GM10248 (cell line): Measurements from ENCODE around the gene ZNF775.

Experiments used
- CTCF ChIA-PET: fragments of 300-600 bp; sonication (Branson Sonifier 250); formaldehyde crosslinking; extraction: SDS; loops from one replicate; lab custom pipeline; 2021; ENCODE audit warnings: antibody characterized with exemption; lab: Yijun Ruan, JAX
- POLR2A ChIA-PET: fragments of 350-650 bp; sonication (Branson Sonifier 250); formaldehyde crosslinking; extraction: SDS; loops from one replicate; lab custom pipeline; 2020; ENCODE audit warnings: antibody characterized with exemption; lab: Yijun Ruan, JAX
- DNase-seq: peaks from one replicate; pipeline ENCODE4 v3.0.0; 2012; ENCODE audit errors: extremely low spot score
- CTCF ChIP-seq: IDR thresholded peaks from 2 replicates; pipeline ENCODE4 v1.5.1; 2012; ENCODE audit warnings: mild to moderate bottlenecking, low read depth; ENCODE audit errors: extremely low read depth, missing control alignments, control extremely low read depth

Gene ZNF775

GRCh38 chr7:150397346-150398107 is 18.4 kb downstream of the ZNF775 start:
- ChIA-PET CTCF (no interaction called here), POLR2A (no interaction called here)
- no peak for TF ChIP-seq CTCF
- no peak for DNase-seq

GRCh38 chr7:150398108-150398964 is 19.2 kb downstream of the ZNF775 start:
- ChIA-PET CTCF (no interaction called here), POLR2A (no interaction called here)
- no peak for TF ChIP-seq CTCF
- no peak for DNase-seq

- no peak for TF ChIP-seq CTCF
- DNase-seq, result no peak
- ChIA-PET POLR2A (no interaction called here), CTCF (interaction anchor here (1.0 kb wide), 1 partner anchor 15 kb away, joined by 5 read pairs; no protein-coding TSS in a partner anchor)
These were observed 19.8 kb downstream of the ZNF775 start for GRCh38 chr7:150398965-150399320.

GRCh38 chr7:150399421-150400007 is 20.4 kb downstream of the ZNF775 start:
- POLR2A ChIA-PET, result no interaction called here
- no peak for DNase-seq
- CTCF ChIA-PET, result interaction anchor here (1.0 to 2.6 kb wide), 4 partner anchors 15 to 44 kb away, joined by 3 to 8 read pairs (median 4); no protein-coding TSS in a partner anchor
- no peak for TF ChIP-seq CTCF

- CTCF ChIA-PET, result interaction anchor here (1.0 to 2.6 kb wide), 7 partner anchors 8 to 44 kb away, joined by 3 to 8 read pairs (median 4); no protein-coding TSS in a partner anchor
- POLR2A ChIA-PET, result interaction anchor here (0.6 kb wide), 1 partner anchor 215 kb away, joined by 3 read pairs; no protein-coding TSS in a partner anchor
- no peak for TF ChIP-seq CTCF
- DNase-seq, result no peak
These were observed 21.1 kb downstream of the ZNF775 start for GRCh38 chr7:150400008-150400787.
